Suppressor macrophage treated with lipopolysaccharide for 4 hours (primary cell): ENCODE data around the gene VIM.
"Not testable (repeated sequence)": the region's sequence is repeated elsewhere in the genome, so short reads cannot be mapped to it uniquely, and the experiment has no call there.

Experiments used
- DNase-seq: peaks from one replicate; pipeline ENCODE4 v3.0.0-alpha.2; 2020

VIM gene

DNA sequence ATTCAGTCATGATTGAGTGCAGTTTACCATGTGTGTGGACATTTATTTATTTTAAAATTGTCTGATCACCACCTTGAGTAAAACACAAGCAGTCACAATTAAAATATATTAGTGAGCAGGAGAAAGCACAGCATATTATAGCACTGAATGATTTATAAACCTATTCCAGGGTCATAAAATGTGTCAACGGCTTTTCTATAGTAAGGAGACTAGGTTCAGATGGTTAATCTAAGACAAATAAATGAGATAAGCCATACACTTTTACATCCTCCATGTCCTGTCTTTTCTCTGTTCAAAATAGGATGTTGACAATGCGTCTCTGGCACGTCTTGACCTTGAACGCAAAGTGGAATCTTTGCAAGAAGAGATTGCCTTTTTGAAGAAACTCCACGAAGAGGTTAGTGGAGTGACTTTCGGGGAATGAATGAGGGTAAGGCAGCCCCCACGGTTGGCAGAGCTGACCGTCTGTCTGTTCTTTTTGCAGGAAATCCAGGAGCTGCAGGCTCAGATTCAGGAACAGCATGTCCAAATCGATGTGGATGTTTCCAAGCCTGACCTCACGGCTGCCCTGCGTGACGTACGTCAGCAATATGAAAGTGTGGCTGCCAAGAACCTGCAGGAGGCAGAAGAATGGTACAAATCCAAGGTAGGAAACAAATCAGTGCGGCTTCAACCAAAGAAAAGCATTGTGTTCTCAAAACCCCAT is 5.4 kb downstream of the VIM start:
- DNase-seq = no peak

DNA sequence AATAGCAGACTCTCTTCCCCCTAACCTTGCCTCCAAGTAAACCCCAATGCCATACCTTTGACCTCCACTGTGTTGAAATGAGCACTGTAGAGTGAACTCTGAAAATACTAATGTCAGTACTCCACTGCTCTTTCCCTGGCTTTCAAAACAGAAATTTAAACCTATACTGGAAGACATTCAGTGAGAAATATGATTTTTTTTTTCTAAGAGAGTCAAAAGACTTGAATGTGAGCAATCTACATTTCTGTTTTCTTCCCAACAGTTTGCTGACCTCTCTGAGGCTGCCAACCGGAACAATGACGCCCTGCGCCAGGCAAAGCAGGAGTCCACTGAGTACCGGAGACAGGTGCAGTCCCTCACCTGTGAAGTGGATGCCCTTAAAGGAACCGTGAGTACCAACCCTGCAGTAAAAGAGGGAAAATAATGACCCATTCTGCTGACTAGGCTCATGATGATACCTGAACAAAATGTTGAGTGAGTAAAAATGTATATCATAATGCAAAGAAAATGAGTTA is 6.4 kb downstream of the VIM start:
- DNase-seq = no peak

DNA sequence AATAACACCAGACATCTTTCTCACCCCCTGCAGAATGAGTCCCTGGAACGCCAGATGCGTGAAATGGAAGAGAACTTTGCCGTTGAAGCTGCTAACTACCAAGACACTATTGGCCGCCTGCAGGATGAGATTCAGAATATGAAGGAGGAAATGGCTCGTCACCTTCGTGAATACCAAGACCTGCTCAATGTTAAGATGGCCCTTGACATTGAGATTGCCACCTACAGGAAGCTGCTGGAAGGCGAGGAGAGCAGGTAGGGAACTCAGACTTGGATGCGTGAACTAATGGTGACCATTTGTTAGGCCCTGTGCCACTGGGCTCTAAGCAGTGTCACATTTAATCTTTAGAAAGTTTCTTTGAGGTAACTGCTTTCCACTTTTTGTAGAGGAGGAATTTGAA is 7.1 kb downstream of the VIM start:
- no peak for DNase-seq

DNA sequence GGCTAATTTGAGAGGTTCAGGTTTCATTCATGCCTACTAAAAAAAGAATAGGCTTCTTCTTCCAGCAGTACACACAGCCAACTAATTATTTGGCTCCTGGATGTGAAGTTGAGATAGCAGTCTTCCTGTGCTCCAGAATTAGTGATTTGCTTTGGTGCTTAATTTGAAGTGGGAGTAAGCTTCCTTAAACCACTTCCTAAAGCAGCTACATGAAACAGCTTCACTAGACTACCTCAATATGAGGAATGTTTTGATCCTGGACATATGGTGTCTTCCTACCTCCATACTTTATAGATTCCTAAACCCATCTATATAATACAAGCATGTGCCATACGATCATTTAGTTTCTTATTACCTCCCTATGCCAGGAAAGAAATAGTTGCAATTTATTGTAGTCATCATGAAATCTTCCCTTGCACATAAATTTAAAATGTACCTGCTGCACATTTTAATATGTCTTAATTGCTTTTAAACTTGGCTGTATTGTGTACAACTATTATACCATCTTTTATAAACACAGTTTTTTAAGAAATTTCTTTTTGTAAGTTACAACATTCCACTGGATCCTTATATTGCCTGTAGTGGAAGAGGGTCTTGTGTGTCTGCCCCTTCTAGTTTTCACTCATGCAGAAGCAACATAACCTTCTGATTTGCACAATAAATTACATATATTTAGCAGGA is 8.6 kb downstream of the VIM start:
- DNase-seq = no peak

DNA sequence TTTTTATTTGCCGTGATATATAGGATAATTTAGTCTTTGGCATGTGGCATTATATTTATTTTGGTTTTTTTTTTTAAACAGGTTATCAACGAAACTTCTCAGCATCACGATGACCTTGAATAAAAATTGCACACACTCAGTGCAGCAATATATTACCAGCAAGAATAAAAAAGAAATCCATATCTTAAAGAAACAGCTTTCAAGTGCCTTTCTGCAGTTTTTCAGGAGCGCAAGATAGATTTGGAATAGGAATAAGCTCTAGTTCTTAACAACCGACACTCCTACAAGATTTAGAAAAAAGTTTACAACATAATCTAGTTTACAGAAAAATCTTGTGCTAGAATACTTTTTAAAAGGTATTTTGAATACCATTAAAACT is 9.1 kb downstream of the VIM start:
- DNase-seq = no peak

DNA sequence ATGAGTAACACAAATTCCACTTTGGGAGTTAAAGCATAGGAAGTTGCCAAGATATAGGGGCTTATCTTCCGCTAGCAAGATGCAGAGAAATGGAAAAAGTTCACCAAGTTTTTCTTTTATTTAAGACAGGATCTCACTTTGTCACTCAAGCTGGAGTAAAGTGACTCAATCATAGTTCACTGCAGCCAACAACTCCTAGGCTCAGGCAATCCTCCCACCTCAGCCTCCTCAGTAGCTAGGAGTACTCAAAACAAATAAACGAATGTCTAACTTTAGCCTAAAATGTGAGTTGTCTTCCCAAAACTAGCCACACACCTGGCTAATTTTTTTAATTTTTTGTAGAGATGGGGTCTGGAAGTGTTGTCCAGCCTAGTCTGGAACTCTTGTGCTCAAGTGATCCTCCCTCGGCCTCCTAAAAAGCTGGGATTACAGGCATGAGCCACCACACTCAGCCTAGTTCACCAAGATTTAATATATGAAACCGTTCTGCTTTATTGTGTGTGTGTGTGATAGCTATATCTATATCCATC is 9.9 kb downstream of the VIM start:
- no peak for DNase-seq

DNA sequence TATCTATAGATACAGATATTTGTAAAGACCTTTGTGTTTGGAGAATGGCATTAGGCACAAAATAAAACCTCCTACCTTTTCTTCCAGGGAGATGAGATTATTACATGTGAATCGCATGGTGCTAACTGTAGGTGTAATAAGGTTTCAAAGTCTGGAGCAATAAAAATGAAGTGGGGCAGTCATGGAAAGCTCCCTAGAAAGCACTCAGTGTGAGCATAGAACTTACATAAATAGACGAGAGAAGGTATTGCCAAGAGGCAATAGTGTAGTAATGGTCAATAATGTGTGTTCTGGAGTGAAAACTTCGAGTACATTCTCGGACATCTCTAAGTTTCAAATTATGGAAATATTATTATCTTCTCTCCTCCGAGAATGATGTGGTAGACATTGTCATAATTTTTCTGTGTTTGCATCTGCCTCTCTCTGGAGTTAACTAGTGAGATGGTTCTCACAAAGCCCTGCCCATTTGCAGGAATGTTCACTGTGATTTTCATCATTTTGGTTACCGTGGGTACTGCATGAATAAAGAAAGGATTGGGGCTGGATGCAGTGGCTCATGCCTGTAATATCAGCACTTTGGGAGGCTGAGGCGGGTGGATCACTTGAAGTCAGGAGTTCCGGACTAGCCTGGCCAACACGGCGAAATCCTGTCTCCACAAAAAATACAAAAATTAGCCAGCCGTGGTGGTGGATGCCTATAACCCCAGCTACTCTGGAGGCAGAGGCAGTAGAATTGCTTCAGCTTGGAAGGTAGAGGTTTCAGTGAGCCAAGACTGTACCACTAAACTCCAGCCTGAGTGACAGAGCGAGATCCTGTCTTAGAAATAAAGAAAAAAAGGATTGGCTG is 10.6 kb downstream of the VIM start:
- DNase-seq = peak; percentile 23

DNA sequence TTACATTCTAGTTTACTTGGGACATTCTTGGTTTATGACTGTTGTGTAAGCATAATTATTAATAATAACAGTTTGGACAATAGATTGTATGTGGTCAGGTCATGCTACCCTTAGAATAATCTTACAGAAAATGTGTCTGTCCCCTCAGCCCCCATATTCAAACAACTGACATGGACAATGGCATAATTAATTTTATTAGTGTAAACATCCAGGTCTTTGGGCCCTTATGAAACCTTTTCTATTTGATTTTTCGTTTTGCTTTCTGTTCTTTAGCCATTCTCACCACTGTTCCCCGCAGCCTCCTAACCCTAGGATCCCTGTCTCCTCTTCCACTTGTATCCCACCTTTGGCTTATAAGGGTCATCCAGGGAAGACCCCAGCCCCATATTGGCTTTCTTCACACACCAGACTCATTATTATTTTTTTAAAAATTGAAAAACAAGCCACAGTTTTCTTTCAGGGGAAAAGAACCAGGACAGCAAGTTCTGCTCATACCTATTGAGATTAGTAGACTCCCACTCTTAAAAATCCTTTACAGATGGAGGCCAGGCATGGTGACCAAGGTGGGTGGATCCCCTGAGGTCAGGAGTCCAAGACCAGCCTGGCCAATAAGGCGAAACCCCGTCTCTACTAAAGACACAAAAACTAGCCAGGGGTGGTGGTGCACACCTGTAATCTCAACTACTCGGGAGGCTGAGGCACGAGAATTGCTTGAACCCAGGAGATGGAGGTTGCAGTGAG is 11.5 kb downstream of the VIM start:
- DNase-seq = peak; percentile 14

DNA sequence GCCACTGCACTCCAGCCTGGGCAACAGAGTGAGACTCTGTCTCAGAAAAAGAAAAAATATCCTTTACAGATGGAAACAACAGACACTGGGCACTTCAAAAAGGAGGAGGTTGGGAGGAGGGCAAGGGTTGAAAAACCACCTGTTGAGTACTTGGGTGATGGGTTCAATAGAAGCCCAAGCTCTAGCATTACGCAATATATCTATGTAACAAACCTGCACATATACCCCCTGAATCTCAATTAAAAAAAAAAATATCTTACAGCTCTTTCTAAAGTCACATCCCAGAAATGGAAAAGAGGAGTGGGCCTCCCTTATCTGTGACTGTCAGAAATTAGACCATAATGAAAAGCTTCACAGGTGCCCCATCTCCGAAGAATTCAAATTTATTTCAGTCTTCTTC is 12.1 kb downstream of the VIM start:
- no peak for DNase-seq

DNA sequence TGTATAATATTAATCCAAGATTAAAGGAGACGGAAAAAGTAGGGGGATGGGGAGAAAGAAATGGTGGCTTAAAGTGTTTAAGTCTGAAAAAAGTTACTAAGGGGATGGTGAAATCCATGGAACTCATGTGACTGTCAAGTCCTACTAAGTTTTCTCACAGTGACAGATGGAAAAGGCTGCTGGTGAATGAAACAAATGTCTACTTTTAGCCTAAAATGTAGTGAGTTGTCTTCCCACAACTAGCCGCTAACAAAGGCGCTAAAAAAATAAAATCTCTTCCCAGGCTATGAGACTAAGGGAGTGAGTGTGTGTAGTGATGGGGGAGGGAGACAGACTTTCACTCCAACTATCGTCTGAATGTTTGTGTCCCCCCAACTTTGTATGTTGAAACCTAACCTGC is 12.6 kb downstream of the VIM start:
- no peak for DNase-seq

DNA sequence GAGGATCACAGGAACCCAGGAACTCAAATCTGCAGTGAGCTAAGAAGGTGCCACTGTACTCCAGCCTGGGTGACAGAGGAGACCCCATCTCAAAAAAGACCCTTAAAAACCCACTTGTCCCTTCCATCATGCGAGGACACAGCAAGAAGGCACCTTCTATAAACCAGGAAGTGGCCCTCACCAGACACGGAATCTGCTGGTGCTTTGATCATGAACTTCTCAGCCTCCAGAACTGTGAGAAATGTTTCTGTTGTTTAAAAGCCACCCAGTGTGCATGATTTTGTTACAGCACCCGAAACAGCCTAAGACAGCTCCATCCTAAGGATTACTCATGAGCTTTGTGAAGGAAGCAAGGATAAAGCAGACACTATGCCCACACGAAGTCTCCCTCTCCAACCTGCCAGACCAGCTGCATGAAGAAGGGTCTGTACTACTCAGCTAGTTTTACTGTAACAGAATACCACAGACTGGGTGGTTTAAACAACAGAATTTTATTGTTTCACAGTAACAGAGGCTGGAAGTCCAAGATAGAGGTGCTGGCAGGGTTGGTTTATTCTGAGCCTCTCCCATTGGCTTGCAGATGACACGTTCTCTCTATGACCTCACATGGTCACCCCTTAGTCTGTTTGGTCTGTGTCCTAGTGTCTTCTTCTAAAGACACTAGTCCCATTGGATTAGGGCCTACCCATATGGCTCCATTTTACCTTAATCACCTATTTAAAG is 13.7 kb downstream of the VIM start:
- no peak for DNase-seq

DNA sequence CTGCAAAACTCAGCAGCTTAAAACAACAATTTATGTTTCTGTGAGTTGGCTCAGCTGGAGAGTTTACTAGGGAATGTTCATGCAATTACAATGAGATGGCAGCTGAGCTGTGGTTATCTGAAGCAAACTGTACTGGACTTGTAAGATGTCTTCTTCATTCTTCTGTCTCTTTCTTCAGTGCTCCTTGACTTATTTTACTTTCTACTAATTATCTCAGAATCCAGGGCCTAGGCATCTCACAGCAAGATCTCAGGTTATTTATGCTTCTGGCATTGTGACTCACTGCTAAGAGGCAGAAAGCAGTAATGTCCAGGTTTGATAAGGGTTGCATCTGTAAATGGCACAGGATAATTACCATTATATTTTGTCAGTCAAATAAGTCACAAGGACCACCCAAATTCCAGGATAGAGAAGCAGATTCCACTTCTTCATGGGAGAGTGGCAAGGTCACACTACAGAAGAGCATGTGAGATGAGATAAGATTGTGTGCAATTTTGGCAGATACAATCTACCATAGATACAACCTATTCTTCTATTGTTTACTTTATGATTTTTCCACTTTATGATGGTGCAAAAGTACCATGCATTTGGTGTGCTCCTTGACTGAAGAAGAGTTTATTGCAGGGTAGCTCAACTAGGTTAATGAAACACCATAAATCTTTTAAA is 16.8 kb downstream of the VIM start:
- no peak for DNase-seq

DNA sequence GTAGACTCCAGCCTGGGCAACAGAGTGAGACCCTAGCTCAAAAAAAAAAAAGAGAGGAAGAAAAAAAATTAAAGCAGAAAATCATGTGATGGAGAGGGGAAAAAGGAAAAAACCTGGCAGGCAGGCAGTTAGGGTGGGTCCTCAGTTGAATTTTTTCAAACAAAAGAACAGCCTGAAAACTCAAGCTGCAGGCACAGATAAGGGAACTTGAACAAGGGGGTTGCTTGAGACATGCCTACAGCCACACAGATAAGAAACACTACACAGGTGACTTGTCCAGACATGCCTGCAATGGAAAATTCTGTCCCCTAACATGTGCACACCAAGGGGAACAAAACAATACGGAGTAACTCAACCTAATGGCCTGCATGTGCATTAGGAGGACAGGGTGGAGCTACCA is 19.2 kb downstream of the VIM start:
- DNase-seq = no peak

DNA sequence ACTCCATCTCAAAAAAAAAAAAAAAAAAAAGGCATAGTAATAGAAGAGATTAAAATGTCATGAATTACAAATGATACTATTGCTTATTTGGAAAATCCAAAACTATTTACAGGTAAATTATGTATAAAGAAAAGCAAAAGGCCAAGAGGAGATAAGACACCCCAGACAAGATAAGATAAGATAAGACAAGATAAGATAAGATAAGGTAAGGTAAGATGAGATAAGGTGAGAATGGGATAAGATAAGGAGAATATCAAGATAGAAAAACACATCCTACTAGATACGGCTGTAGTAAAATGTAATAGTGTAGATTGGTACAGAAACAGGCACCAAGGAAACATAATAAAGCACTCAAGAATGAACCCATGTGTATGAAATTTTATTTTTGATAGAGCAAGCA is 20.9 kb downstream of the VIM start:
- no peak for DNase-seq

DNA sequence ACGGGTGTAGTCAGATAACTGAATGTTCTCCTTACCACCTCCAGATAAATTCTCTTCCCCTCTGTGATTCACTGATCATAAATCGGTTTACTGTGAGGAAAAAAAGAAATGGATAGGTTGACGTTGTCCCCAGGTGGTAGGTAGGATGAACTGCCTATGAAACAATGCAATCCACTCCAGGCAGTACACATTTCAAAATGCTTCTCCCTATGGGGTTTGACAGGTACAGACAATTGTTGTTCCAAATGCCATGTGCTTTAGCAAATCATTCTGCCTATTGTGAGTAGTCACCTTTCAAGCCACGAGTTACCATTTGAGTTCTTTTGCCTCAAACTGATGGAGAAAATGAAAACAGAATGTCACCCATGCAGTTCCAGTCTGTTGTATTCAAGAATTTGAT is 21.8 kb downstream of the VIM start:
- DNase-seq = no peak

DNA sequence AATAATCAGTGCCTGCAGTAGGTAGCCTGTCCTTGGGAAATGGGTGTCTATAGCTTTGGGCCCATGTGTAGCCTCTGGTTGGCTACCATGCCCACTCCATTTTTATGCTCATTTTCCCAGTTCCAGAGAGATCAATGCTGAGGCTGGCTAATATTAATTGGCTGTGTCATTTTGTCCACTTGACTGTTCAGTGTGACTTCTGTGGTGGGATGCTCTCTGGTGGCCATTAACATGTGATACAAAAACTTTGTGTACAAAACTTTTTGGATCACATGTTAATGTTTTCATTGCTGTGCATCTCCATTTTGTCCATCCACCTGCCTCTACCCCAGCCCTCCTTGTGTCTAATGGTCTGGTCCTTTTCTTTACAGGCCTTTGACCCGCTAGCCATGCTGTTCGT is 22.7 kb downstream of the VIM start:
- no peak for DNase-seq

DNA sequence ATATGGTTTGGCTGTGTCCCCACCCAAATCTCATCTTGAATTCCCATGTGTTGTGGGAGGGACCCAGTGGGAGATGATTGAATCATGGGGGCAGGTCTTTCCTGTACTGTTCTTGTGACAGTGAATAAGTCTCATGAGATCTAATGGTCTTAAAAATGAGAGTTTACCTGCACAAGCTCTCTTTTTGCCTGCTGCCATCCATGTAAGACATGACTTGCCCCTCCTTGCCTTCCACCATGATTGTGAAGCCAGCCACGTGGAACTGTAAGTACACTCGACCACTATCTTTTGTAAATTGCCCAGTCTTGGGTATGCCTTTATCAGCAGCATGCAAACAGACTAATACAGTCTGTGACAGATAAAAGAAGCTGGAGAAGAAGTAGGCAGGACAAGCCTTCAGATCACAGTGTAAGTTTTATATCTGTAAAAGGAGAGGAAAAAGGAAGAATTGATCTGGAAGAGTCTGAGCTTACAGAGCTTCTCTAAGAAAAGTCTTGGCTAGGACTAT is 26.6 kb downstream of the VIM start:
- not testable (repeated sequence) for DNase-seq

DNA sequence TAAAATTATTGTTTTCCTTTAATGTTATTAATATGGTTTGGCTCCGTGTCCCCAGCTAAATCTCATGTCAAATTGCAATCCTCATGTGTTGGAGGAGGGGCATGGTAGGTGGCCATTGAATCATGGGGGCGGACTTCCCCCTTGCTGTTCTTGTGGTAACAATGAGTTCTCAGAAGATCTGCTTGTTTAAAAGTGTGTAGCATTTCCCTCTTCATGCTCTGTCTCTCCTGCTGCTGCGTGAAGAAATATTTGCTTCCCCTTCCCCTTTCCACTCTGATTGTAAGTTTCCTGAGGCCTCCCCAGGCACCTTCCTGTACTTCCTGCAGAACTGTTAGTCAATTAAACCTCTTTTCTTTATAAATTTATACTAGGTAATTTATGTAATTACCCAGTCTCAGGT is 27.5 kb downstream of the VIM start:
- DNase-seq = peak; percentile 10

DNA sequence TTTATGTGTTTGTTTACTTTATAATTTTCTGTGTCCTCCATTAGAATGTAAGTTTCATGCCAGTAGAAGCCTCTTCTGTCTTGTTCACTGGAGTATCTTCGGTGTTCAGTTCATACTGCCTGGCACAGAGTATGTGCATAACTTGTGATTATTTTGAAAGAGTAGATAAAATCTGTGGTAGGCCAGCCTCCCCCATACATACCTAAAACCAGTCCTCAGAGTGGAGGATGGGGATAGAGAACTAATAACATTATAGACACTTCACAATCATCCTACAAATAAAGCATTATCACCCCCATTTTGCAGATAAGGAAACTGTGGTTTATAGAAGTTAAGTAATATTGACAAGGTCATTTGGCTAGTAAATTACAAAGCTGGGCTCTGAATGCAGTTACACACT is 28.0 kb downstream of the VIM start:
- no peak for DNase-seq

DNA sequence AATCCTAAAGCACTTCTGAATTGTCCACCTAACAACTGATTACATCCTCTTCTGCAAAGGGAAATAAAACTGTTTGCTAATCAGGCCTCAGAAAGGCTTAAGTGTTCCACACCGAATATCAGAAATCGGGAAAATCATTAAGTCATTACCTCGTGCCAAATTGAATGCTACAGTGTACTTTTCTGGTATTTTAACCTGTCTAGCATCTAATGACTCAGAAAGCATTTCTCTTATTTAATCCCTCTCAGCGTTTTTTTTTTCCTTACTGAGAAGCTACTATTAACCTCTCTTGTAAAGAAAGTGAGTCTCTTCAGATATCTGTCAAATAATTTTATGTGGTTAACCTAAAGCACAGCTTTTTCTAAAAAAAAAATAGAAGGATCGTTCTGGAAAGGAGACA is 28.6 kb downstream of the VIM start:
- DNase-seq = no peak
